Peyer's patch (tissue), 4 donors: ENCODE data around the gene GAS2L1.

ENCODE experiments used
- CTCF ChIP-seq, 6 experiments: fragments of 450-650 bp in 4 of 6; fragments of 200-600 bp in 2 of 6; sonication (generic) in 1 of 6; IDR thresholded peaks; one replicate each; pipeline ENCODE4 v1.5.1; 2017 to 2019; ENCODE audit warnings: antibody characterized with exemption in 6 of 6, mild to moderate bottlenecking in 3 of 6, moderate library complexity in 1 of 6
- POLR2A ChIP-seq, 2 donors: fragments of 450-650 bp; IDR thresholded peaks; one replicate each; pipeline ENCODE4 v1.5.1; 2017; ENCODE audit warnings: antibody characterized with exemption in 2 of 2, mild to moderate bottlenecking in 2 of 2, moderate library complexity in 2 of 2

GRCh38 chr22:29337631-29338284, 31.3 kb downstream of the GAS2L1 start:
- TF ChIP-seq POLR2A (IDR thresholded peaks at IDR 0.05) (no peak), CTCF (IDR thresholded peaks at IDR 0.05) (no peak)
